Liver (tissue), 9 donors: ENCODE results near the gene SERPINA9. TPM values are rescaled to one million over a fixed set of nuclear protein-coding genes. Genes with fewer than 3 reads are reported as not detected.

Source experiments
- DNase-seq: peaks from one replicate; pipeline ENCODE4 v3.0.0-alpha.2; 2017; ENCODE audit warnings: low spot score
- H3K27ac ChIP-seq, 2 donors: one replicate each; pipeline ENCODE4 v1.7.0; 2013; ENCODE audit warnings: inconsistent platforms in 2 of 2, low read length in 2 of 2, control low read depth in 1 of 2, low read depth in 1 of 2, mild to moderate bottlenecking in 1 of 2
- H3K27me3 ChIP-seq, 4 donors: one replicate each; pipeline versions ENCODE4 v1.6.1 to v1.7.0; 2013; ENCODE audit warnings: low read length in 3 of 4, inconsistent platforms in 1 of 4, mild to moderate bottlenecking in 1 of 4, moderate library complexity in 1 of 4; ENCODE audit not compliant: control insufficient read depth in 4 of 4, insufficient read depth in 4 of 4
- H3K36me3 ChIP-seq, 4 donors: one replicate each; pipeline versions ENCODE4 v1.6.1 to v1.7.0; 2013; ENCODE audit warnings: low read length in 3 of 4, mild to moderate bottlenecking in 3 of 4, low read depth in 1 of 4, moderate library complexity in 1 of 4; ENCODE audit not compliant: control insufficient read depth in 4 of 4, insufficient read depth in 3 of 4
- H3K4me1 ChIP-seq, 4 donors: one replicate each; pipeline versions ENCODE4 v1.6.1 to v1.7.0; 2013; ENCODE audit warnings: low read length in 3 of 4, mild to moderate bottlenecking in 3 of 4, moderate library complexity in 1 of 4; ENCODE audit not compliant: control insufficient read depth in 4 of 4, insufficient read depth in 4 of 4
- H3K4me3 ChIP-seq, 3 donors: one replicate each; pipeline versions ENCODE4 v1.6.1 to v1.7.0; 2013; ENCODE audit warnings: low read length in 3 of 3, control low read depth in 1 of 3, low read depth in 1 of 3, mild to moderate bottlenecking in 1 of 3
- H3K9ac ChIP-seq, 2 donors: one replicate each; pipeline ENCODE4 v1.7.0; 2013; ENCODE audit warnings: low read length in 2 of 2, mild to moderate bottlenecking in 2 of 2, moderate library complexity in 2 of 2, control low read depth in 1 of 2, low read depth in 1 of 2
- H3K9me3 ChIP-seq, 4 donors: one replicate each; pipeline versions ENCODE4 v1.6.1 to v1.7.0; 2013; ENCODE audit warnings: low read length in 3 of 4; ENCODE audit not compliant: control insufficient read depth in 4 of 4
- ATF3 ChIP-seq: IDR thresholded peaks from 2 replicates; pipeline ENCODE4 v1.6.1; 2016; ENCODE audit warnings: antibody characterized with exemption
- CTCF ChIP-seq: fragments of 150-350 bp; IDR thresholded peaks from 2 replicates; pipeline ENCODE4 v1.5.1; 2017; ENCODE audit warnings: improper control_type of control experiment, low read depth, low read length; ENCODE audit not compliant: missing input control
- EGR1 ChIP-seq, 2 donors: IDR thresholded peaks; 2 replicates each; pipeline ENCODE4 v1.6.1; 2016 to 2018; ENCODE audit warnings: antibody characterized with exemption in 2 of 2, low read depth in 2 of 2
- FOXA1 ChIP-seq: IDR thresholded peaks from 2 replicates; pipeline ENCODE4 v1.6.1; 2016; ENCODE audit warnings: antibody characterized with exemption
- FOXA2 ChIP-seq: IDR thresholded peaks from 2 replicates; pipeline ENCODE4 v1.6.1; 2016; ENCODE audit warnings: antibody characterized with exemption
- GABPA ChIP-seq, 2 donors: IDR thresholded peaks in 1 of 2; conservative IDR thresholded peaks in 1 of 2; 2 replicates each; pipeline ENCODE4 v1.6.1; 2016; ENCODE audit warnings: antibody characterized with exemption in 2 of 2, mild to moderate bottlenecking in 1 of 2, moderate library complexity in 1 of 2
- HNF4A ChIP-seq, 2 donors: conservative IDR thresholded peaks; 2 replicates each; pipeline ENCODE4 v1.6.1; 2016; ENCODE audit warnings: antibody characterized with exemption in 2 of 2, mild to moderate bottlenecking in 2 of 2
- HNF4G ChIP-seq: IDR thresholded peaks from 2 replicates; pipeline ENCODE4 v1.6.1; 2016; ENCODE audit warnings: antibody characterized with exemption
- JUND ChIP-seq, 2 donors: IDR thresholded peaks; 2 replicates each; pipeline ENCODE4 v1.6.1; 2016; ENCODE audit warnings: antibody characterized with exemption in 2 of 2
- MAX ChIP-seq: IDR thresholded peaks from 2 replicates; pipeline ENCODE4 v1.6.1; 2016; ENCODE audit warnings: antibody characterized with exemption
- NR2F2 ChIP-seq: IDR thresholded peaks from 2 replicates; pipeline ENCODE4 v1.6.1; 2016; ENCODE audit warnings: antibody characterized with exemption
- RAD21 ChIP-seq, 2 donors: IDR thresholded peaks; 2 replicates each; pipeline ENCODE4 v1.6.1; 2016; ENCODE audit warnings: antibody characterized with exemption in 2 of 2, mild to moderate bottlenecking in 2 of 2
- REST ChIP-seq: IDR thresholded peaks from 2 replicates; pipeline ENCODE4 v1.6.1; 2016; ENCODE audit warnings: antibody characterized with exemption, mild to moderate bottlenecking
- RXRA ChIP-seq, 2 donors: IDR thresholded peaks; 2 replicates each; pipeline ENCODE4 v1.6.1; 2017 to 2018; ENCODE audit warnings: antibody characterized with exemption in 2 of 2, mild to moderate bottlenecking in 1 of 2
- SP1 ChIP-seq: IDR thresholded peaks from 2 replicates; pipeline ENCODE4 v1.6.1; 2018; ENCODE audit warnings: antibody characterized with exemption, mild to moderate bottlenecking
- TAF1 ChIP-seq: conservative IDR thresholded peaks from 2 replicates; pipeline ENCODE4 v1.6.1; 2016; ENCODE audit warnings: antibody characterized with exemption, mild to moderate bottlenecking
- YY1 ChIP-seq: IDR thresholded peaks from 2 replicates; pipeline ENCODE4 v1.6.1; 2016; ENCODE audit warnings: antibody characterized with exemption, mild to moderate bottlenecking
- ZBTB33 ChIP-seq: IDR thresholded peaks from 2 replicates; pipeline ENCODE4 v1.6.1; 2016; ENCODE audit warnings: antibody characterized with exemption
- WGBS: extraction: QIAGEN DNeasy Blood & Tissue Kit; methylation state at CpG from one replicate; pipeline ENCODE4 v1.1.7; 2013; 5-methylcytosine and 5-hydroxymethylcytosine counted together
- polyA plus RNA-seq, 2 donors: library from polyadenylated mRNA; stranded (reverse) in 1 of 2; unstranded in 1 of 2; fragments of 200-250 nt in 1 of 2; fragments of >200 nt in 1 of 2; fragmentation: Nextera tagmentation in 1 of 2; extraction: Ambion mirVana in 1 of 2; gene quantifications; one replicate each; pipeline versions ENCODE4 v1.2.1 to v1.2.3, GENCODE V29; 2013 to 2015
- total RNA-seq, 2 donors: library from RNA; depleted of rRNA; stranded (reverse); fragments of >200 nt; gene quantifications; one replicate each; pipeline ENCODE4 v1.2.3, GENCODE V29; 2014
- donor health status: healthy.
- donor health status: healthy.
- donor health status: healthy.
- donor health status: healthy.
- donor health status: healthy.

Gene SERPINA9
- total and polyA plus RNA-seq, 4 donors = not detected

- H3K4me1 ChIP-seq = peaks cover 4 to 49% (median 34%) of the 10 kb centered on the region in 4 donors
- peak overlapping the region in 1 of 3 donors; percentile 11 for H3K4me3 ChIP-seq
- DNase-seq = no peak
- no peaks in the 10 kb centered on the region for H3K9me3 ChIP-seq
- TF ChIP-seq HNF4A (conservative IDR thresholded peaks at IDR 0.05) (peak; percentile 31 to 36), MAX (no peak), FOXA1 (no peak), HNF4G (no peak), RXRA (IDR thresholded peaks at IDR 0.05) (peak; percentile 42 to 44), NR2F2 (no peak)
- no peaks in the 10 kb centered on the region for H3K27me3 ChIP-seq
- peaks cover 0 to 20% (median 7%) of the 10 kb centered on the region in 4 donors for H3K36me3 ChIP-seq
- WGBS = 60% methylated on average over 14 of the region's 14 CpGs
- peak overlapping the region; percentile 32 to 49 for H3K27ac ChIP-seq
- no peak overlapping the region for H3K9ac ChIP-seq
Observed at GRCh38 chr14:94448071-94448808, 27.8 kb downstream of the SERPINA9 start.

GRCh38 chr14:94447206-94447605 lies 28.8 kb downstream of the SERPINA9 start:
- Histone ChIP-seq H3K4me1 (peaks cover 4 to 49% (median 34%) of the 10 kb centered on the region in 4 donors), H3K27ac (no peak overlapping the region), H3K4me3 (no peak overlapping the region), H3K9me3 (no peaks in the 10 kb centered on the region), H3K9ac (no peak overlapping the region), H3K27me3 (no peaks in the 10 kb centered on the region), H3K36me3 (peaks cover 0 to 29% (median 13%) of the 10 kb centered on the region in 4 donors)
- 59% methylated on average over 3 of the region's 3 CpGs for WGBS
- TF ChIP-seq SP1 = no peak
- no peak for TF ChIP-seq FOXA2
- no peak for TF ChIP-seq HNF4G
- no peak for TF ChIP-seq RAD21 (IDR thresholded peaks at IDR 0.05)
- no peak for TF ChIP-seq TAF1
- TF ChIP-seq ATF3 = no peak
- no peak for TF ChIP-seq GABPA (IDR thresholded peaks at IDR 0.05 in 1 of 2, conservative IDR thresholded peaks at IDR 0.05 in 1 of 2)
- no peak for TF ChIP-seq CTCF
- no peak for TF ChIP-seq FOXA1
- TF ChIP-seq EGR1 (IDR thresholded peaks at IDR 0.05; ENCODE audit: low read depth in 2 of 2) = no peak
- DNase-seq = no peak

GRCh38 chr14:94446126-94446525 lies 29.9 kb downstream of the SERPINA9 start:
- no peak for DNase-seq
- Histone ChIP-seq H3K27me3 (no peaks in the 10 kb centered on the region), H3K36me3 (peaks cover 0 to 35% (median 15%) of the 10 kb centered on the region in 4 donors), H3K4me3 (no peak overlapping the region), H3K27ac (no peak overlapping the region), H3K9me3 (no peaks in the 10 kb centered on the region), H3K9ac (no peak overlapping the region), H3K4me1 (peaks cover 4 to 48% (median 32%) of the 10 kb centered on the region in 4 donors)
- WGBS = 69% methylated on average over 4 of the region's 4 CpGs
- TF ChIP-seq ATF3 = no peak
- no peak for TF ChIP-seq MAX
- TF ChIP-seq RXRA (IDR thresholded peaks at IDR 0.05) = no peak
- no peak for TF ChIP-seq YY1
- TF ChIP-seq TAF1 = no peak
- no peak for TF ChIP-seq HNF4A (conservative IDR thresholded peaks at IDR 0.05)
- no peak for TF ChIP-seq JUND (IDR thresholded peaks at IDR 0.05)
- no peak for TF ChIP-seq REST
- TF ChIP-seq FOXA2 = no peak
- TF ChIP-seq EGR1 (IDR thresholded peaks at IDR 0.05; ENCODE audit: low read depth in 2 of 2) = no peak
- no peak for TF ChIP-seq ZBTB33
- TF ChIP-seq GABPA (IDR thresholded peaks at IDR 0.05 in 1 of 2, conservative IDR thresholded peaks at IDR 0.05 in 1 of 2) = no peak
